ENCODE data around the gene AP1B1.
"Not testable (repeated sequence)": the region's sequence is repeated elsewhere in the genome, so short reads cannot be mapped to it uniquely, and the experiment has no call there.

Gene AP1B1

DNA sequence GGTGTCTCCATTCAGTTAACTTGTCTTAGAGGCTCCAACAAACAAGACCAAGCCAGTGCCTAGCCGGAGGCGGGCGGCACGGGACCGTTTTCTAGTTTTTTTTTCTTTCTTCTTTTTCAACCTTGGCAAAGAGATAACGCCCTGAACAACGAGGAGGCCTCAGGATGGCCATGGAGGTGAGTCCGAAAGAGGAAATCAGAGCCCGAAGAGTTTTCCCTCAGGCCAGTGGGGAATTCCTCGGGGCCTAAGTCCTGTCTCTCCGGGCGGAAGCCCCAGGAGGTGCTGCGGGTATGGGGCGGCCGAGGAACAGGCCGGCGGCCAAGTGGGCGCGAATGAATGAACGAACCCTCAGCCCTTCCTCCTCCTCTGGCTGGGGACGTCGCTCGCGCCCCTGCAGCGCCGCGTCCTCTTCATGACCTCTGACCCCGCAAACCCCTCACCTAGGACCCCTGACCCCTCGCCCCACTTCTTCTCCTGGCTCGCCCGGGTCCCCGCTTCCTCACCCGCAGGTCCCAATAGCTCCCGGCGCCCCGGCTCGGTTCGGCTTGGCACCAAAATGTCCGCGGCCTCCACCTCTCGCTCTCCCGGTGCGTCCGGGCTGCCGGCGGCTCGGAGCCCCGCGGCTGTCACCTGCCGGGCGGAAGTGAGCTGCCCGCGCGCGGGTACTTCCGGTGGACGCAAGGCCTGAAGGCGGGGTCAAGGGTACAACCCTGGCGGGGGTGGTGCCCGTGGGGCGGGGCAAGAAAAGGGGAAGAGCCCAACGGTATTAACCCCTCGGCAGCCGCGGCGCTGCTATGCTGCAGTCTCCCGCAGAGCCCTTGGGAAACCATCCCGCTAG lies at the start of gene AP1B1:
Gene AP1B1, minus strand, starts transcription at position 650 of the 838 bp plus-strand sequence. CDS start 21,327 bp downstream, outside the sequence.
- peak; percentile 95 for DNase-seq

DNA sequence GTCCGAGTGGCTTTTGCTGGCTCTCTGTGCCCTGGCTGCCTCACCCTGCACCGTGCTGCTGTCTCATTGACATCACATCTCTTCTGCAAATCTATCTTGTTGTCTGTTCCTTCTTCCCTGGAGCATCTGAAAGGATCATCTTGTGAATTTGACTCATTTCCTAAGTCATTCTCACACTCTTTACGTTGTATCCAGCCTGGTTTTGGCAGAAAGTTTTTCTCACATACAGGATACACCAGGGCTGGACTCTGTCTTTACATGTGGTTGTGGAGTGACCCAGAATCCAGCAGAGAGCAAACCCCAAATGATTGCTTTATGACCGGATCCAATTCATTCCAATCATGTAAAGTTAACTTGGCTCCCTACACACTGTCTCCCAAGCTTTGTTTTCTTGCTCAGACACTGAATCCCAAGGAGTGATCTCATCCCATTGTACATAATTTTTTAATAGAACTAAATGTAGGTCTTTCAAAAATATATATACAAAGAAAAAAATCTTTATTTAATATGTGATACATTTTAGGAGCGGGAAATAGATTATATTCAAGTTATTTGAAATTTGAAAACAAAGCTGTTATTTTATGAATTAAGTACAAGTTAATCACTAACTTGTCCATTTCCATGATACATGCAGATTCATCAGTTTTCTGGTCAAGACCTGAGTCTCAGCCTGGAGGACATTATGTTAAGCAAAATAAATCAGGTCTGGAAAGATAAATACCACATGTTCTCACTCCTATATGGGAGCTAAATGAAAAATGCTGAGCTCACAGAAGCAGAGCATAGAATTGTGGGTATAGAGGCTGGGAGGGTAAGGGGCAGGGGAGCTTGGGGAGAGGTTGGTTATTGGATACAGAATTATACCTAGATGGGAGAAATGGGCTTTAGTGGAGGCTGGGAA lies 47.1 kb upstream of the AP1B1 start:
- no peak for DNase-seq

DNA sequence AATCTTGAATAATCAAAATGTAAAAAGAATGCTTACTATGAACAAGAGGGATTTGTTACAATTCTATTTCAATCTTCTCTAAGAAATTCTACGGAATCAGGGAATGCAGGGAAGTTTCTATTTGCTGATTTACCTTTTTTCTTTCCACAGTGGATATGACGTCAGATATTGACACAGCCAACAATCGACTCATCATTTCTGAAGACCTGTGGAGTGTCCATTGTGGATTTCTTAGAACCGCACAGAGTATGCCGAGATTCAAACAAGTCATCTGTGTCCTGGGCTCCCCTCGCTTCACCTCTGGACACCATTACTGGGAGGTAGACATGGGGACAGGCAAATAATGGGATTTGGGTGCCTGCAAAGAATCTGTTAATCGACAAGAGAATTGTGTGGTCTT lies 45.9 kb upstream of the AP1B1 start:
- DNase-seq: no peak

DNA sequence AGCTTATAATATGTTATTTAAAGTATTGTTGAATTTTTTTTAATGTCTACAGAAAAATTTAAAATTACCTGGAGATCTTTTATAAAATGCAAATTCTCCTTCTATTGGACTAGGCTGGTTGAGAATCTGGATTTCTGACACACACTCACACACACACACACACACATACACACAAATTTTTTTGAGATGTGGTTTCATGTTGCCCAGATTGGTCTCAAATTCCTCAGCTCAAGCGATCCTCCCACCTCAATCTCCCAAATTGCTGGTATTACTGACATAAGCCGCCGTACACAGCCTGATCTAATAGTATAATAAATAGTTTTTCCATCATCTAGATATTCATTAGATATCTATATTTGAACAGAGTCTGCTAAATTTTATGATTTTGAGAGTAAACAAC lies 45.5 kb upstream of the AP1B1 start:
- DNase-seq: no peak

DNA sequence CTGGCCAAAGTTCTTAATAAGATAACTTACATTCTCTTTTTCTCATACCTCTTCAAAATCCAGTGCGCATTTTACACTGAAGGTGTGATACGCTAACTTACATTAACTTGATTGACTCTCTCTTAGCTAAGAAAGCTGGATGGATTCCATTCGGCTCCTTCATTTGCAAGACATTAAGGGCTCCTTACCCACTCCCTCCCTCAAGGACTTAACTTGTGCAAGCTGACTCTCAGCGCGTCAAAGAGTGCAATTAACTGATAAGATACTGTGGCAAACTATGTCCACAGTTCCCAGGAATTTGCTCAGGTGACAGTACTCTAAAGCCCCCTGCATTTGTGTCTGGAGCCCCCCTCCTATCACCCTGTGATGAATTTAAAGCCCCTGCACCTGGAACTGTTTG lies 43.6 kb upstream of the AP1B1 start:
- DNase-seq: no peak

DNA sequence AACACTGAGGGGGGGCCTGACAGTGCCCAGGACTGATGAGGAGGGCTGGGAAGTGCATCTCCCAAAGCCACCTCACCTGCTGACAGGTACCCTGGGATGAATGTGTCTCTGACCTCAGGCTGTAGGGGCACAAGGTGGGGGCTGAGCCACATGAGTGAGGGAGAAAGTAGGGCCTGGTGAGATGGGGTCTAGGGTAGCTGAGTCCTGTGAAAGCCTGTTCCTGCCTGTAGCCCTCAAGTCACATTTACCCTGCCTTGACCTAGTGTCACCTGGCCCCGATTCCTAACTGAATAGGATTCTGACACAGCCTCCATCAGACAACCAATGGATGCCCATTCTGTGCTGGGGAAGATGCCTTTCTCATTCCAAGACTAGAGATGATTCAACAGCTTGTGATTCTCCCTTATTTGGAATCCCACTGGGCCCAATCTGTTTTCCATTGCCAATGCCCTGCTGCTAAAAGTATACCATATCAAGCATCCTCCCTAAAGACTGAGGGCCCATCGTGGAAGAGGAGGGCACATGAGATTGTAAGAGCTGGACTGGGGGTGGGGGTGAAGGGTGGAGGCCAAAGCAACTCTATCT lies 38.9 kb upstream of the AP1B1 start:
- DNase-seq: no peak

DNA sequence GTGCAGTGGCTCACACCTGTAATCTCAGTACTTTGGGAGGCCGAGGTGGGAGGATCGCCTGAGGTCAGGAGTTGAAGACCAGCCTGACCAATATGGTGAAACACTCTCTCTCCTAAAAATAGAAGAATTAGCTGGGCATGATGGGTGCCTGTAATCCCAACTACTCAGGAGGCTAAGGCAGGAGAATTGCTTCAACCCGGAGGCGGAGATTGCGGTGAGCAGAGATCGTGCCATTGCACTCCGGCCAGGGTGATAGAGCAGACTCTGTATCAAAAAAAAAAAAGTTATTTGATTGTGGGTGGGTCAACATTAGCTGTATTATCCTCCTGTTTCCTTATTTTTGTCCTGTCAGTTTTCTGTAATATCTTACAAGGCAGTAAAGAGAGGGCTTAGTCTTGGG lies 38.1 kb upstream of the AP1B1 start:
- no peak for DNase-seq

DNA sequence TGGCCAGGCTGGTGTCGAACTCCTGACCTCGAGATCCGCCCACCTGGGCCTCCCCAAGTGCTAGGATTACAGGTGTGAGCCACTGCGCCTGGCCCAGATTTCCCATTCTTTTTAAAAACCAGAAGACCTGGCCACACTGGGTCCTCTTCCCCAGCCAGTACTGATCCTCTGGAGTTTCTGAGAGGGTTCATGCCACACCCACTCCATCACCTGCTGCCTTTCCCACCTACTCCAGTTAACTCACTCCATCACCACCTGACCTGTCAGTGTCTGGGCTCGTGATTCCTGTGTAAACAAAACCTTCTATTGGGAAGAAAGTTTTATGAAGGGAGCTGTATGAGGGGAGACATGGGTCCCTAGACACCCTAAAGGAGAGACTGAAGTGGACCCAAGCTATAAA lies 30.3 kb upstream of the AP1B1 start:
- DNase-seq: not testable (repeated sequence)

DNA sequence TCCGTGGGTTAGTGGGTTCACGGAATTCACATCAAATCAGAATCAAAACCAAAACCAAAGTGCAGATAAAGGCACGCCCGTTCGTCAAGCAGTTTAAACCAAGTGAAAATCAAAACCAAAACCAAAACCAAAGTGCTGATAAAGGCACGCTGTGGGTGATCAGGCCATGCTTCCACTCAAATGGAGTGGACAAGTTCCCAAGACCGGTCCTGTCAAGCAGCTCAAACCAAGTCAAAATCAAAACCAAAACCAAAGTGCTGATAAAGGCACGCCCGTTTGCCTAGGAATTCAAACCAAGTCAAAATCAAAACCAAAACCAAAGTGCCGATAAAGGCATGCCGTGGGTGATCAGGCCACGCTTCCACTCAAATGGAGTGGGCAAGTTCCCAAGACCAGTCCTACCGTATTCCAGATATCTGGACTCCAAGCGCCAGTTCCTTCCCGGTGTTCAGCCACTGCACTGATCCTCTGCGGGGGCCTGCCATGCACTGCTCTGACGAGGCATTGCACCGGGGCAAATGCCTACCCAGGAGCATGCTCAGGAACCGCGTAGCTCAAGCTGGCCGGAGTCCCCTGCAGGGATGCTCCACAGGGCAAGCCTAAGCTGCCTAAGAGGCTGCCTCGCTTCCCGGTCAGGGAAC lies 26.7 kb upstream of the AP1B1 start:
- DNase-seq: not testable (repeated sequence)

DNA sequence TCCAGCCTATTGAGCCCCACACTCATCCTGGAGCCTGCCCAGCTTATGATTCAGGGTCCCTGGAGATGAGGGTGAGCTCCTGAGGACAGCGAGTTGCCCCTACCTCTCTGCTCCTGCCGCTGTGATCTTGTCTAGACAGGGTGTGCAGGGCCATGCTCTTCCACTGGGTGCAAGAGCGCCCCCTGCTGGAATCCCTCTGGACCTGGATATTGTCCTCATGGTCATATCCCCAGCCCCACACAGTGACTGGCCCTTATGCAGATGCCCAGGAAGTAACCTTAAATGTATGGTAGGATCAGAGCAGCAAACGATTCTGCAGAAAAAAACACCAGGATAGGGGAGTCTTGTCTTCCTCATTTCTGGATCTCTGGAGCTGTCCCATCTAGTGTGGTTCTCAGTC lies 24.4 kb upstream of the AP1B1 start:
- not testable (repeated sequence) for DNase-seq

DNA sequence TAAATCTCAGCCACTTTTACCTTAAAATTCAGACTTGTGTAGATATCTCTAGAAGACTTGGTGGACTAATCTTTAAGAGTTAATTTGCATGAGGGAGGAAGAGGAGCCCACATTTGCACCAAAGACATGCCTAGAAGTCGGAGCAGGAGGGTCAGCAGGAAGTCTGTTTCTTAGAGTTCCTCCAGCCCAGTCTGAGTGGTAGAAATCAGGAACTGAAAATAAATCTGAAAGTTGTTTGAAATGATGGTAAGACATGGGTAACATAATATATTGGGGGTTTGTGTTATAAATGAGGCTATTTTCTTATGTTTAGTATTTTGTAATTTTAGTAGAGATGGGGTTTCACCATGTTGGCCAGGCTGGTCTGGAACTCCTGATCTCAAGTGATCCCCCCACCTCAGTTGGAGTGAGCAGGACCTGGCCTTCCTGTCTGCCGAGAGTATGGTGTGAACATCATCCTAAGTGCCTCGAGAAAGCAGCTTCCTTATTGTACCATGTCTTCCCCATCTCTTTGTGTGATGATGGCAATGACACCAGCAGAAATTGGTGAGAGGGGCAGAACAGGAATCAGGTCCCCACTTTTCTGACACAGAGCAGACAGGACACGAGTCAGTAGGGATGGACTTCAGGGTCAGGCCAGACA lies 23.3 kb upstream of the AP1B1 start:
- not testable (repeated sequence) for DNase-seq

DNA sequence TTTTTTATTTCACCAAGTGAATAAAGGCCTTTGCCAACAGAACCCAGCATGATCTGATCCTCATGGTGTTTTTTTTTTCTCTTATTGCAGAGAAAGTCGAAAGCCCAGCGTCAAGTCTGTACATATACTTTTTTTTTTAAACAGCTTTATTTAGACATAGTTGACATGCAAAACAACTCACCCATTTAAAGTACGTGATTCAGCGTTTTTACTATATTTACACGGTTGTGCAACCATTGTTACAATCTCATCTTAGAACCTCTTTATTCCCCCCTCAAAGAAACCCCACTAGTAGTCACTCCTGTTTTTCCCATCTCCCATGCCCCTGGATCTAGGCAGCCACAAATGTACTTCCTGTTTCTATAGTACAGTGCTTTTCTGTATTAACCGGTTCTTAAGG lies 20.6 kb upstream of the AP1B1 start:
- DNase-seq: no peak

DNA sequence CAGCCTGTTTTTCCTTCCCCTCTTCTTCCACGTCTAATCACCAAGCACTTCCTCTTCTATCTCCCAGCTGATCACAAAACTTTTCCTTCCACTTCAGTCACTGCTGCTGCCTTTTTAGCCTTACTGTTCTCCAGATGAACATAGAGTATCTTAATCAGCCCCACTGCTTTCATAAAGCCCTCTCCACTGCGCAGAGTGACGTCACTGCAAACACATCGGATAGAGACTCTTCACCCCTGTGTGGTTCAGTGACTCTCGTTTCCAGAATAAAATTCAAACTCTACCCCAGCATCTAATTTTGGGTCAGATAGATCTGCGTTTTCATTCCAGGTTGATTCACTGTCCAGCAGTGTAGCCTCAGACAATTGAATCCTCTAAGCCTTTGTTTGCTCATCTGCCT lies 13.2 kb upstream of the AP1B1 start:
- not testable (repeated sequence) for DNase-seq

DNA sequence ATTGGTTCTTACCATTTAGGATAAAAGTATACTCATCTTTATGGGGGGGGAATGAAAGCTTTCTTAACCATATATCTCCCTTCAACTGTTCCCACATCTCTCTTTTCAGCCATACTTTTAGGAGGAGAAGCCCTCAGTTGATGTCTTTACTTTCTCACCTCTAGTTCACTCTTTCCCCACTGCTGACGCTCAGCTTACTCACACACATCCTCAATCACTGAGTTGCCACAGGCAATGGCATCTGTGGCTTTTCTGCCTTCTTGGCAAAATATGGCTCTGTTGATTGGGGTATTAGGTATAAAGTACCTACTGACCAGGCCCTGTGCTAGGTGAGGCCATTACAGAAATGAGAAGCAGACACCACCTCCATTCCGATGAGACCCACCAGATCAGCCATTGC lies 12.2 kb upstream of the AP1B1 start:
- DNase-seq: no peak

DNA sequence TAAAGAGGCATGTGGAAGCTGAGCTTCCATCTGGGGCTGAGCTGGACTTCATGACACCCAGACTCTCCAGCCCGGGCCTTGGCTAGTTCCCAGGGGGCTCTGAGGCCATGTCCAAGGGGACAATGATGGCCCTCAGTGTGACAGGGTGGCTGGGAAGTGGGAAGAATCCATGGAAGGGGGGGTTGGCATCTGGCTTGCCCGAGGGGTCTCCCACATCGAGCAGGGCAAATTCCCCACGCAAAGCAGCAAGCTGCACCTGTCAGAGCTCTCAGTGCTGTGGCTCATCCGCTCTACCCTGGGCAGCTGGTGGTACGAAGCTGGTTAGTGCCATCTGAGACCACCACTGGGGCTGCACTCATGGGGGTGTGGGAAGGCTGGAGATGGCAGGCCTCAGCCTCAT lies 9.4 kb upstream of the AP1B1 start:
- no peak for DNase-seq

DNA sequence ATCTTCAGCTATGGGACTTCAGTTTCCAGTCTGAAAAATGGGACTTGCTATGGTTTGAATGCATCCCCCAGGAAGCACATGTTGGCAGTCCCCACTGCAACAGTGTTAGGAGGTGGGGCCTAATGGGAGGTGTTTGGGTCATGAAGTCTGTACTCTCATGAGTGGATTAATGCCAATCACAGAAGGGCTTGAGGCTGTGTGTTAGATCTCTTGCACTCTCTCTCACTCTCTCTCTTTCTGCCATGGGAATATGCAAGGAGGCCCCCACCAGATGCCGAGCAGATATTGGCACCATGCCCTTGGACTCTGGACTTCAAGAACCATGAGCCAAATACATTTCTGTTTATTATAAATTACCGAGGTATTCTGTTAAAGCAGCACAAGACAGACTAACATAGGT lies 7.8 kb upstream of the AP1B1 start:
- DNase-seq: no peak

DNA sequence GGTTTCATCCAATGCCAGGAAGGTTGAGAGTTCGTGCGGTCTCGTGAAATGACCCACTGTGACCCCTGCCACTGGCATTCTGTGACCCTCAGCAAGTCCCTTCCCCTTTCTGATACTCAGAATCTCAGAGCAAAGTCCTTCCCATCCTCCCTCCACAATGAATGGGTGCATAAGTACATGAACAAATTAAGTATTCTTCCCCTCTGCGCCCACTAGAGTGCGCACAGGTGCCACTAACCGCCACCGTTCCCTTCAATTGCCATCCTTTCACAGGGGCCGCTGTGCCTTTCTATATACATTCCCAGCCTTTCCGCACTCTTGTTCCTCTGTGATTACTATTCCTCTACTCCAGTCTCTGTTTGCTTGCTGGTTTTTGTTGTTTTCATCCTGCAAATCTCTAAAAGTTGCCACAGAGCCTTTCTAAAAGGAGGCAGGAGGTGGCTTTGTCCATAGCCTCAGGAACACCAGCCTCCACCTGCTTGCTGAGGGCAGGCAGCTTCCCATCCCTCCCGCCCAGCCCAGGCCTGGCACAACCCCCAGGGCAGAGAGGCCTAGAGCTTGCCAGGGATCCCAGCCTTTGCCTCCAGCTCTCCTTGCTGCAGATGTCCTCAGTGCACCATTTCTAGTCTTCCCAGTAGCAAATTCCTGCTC lies 6.7 kb upstream of the AP1B1 start:
- peak; percentile 51 for DNase-seq

DNA sequence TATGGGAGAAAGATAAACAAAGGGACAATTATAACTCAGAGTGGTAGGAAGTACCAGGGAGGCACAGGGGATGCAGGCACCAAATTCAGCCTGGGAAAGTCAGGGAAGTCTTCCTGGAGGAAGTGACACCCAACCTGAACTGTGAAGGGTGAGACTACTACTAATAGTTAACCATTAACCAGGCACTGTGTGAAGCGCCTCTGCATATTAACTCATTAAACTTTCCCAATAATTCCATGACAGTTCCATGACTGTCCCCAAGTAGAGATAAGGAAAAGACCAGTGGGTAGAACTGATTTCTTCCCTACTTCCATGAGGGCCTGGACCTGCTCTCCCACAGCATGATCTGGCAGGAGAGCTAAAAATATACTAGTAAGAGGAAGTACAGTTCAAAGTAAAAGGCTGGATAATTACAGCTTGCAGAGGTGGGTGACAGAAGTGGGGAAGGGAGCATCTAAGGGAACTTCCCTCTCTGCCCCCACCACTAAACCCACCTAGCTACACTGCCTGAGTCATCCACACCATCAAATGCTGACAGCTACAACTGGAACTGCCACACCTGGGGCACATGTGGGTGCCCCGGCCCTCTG lies 4.7 kb upstream of the AP1B1 start:
- DNase-seq: no peak

DNA sequence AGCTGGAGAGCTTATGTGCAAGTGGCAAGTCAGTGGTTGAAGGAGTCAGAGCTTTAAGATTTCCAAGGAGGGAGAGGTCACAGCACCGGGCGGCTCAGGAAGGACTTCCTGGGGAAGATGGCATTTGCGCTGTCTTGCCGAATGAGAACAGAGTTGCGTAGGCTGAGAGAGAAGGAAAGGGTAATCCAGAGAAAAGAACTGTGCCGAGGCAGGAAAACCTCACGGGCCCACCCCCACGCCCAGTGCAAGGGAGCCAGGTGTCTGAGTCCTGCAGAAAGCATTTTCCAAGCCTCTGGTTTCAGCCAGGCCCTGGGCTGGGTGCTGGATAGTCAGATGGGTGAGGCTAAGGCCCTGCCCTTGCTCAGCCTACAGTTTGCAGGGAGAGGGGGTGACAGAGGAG lies 3.2 kb upstream of the AP1B1 start:
- no peak for DNase-seq

DNA sequence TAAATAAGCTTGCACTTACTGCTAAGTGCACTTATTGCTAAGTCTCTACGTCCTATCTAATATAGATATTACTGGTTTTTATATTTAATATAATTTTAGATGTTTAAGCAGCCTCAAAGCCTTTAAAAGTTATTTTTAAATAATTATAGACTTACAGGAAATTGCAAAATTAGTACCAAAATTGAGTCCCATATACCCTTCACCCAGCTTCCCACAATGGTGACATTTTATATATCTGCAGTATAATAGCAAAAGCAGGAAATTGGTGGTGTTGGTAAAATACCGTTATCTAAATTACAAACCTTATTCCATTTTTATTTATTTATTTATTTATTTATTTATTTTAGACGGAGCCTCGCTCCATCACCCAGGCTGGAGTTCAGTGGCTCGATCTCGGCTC lies 1.9 kb upstream of the AP1B1 start:
- DNase-seq: no peak

DNA sequence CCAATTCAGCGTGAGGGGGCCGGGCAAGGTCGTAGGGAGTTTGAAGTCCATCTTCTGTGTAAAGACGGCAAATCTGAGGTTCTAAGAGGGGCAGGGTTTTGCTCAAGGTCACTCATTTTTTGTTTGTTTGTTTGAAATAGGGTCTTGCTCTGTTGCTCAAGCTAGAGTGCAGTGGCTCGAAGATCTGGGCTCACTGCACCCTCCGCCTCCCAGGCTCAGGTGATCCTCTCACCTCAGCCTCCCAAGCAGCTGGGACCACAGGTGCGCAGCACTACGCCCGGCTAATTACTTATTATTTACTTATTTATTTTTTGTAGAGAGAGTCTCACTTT lies 355 bp upstream of the AP1B1 start:
- no peak for DNase-seq

DNA sequence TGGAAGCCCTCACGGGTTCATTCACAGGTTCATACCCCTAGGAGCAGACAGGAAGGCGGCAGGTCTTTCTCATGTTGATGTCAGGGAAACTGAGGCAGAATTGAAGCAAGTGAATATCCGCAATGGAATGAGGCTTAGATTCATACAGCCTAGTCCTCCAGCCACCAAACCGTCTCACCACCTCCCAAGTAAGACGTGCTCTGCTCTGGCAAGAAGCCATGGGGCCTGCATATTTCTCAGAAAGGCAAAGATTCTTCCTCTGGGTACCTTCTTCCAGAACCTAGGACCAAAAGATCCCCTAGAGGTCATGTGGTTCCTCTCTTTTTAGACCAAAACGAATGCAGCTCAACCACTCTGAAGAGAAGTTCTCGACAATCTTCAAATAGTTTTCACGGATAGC lies 1.7 kb downstream of the AP1B1 start:
- DNase-seq: no peak
